MM.1S (cell line): ENCODE data around the gene ZBTB39.
"Not testable (repeated sequence)": the region's sequence is repeated elsewhere in the genome, so short reads cannot be mapped to it uniquely, and the experiment has no call there.

ENCODE experiments used
- EZH2 ChIP-seq: fragments of 300-600 bp; sonication (generic); optimal IDR thresholded peaks from 2 replicates; pipeline ENCODE3; 2017; ENCODE audit warnings: low read depth, mild to moderate bottlenecking, antibody characterized with exemption, low read length, mixed read lengths
- EZH2phosphoT487 ChIP-seq: fragments of 300-600 bp; sonication (generic); IDR thresholded peaks from 2 replicates; pipeline ENCODE4 v1.6.1; 2018; ENCODE audit warnings: antibody characterized with exemption, low read length
- TF ChIP-seq, protein P1 (sequence below): fragments of 300-600 bp; sonication (generic); IDR thresholded peaks from 2 replicates; pipeline ENCODE4 v1.5.1; 2016; ENCODE audit warnings: antibody characterized with exemption, low read length, mixed read lengths

DNA sequence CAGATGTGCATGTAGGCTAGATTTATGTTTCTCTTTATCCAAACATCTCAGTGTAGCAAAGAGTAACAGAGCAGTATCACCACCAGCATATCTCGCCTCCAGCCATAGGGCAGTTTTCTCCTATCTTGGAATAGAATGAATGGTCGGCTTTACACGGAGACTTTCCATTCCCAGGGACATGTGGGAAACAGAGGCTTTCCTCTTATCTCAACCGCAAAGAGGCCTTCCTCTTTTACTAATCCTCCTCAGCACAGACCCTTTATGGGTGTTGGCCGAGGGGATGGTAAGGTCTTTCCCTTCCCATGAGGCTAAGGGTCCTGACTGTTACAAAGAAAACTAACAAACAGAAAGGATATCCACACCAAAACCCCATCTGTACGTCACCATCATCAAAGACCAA, 37.4 kb downstream of the ZBTB39 start:
- TF ChIP-seq, protein P1, sequence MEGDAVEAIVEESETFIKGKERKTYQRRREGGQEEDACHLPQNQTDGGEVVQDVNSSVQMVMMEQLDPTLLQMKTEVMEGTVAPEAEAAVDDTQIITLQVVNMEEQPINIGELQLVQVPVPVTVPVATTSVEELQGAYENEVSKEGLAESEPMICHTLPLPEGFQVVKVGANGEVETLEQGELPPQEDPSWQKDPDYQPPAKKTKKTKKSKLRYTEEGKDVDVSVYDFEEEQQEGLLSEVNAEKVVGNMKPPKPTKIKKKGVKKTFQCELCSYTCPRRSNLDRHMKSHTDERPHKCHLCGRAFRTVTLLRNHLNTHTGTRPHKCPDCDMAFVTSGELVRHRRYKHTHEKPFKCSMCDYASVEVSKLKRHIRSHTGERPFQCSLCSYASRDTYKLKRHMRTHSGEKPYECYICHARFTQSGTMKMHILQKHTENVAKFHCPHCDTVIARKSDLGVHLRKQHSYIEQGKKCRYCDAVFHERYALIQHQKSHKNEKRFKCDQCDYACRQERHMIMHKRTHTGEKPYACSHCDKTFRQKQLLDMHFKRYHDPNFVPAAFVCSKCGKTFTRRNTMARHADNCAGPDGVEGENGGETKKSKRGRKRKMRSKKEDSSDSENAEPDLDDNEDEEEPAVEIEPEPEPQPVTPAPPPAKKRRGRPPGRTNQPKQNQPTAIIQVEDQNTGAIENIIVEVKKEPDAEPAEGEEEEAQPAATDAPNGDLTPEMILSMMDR: not testable (repeated sequence)
- not testable (repeated sequence) for TF ChIP-seq EZH2, EZH2phosphoT487
